OCI-LY1 (cell line): Measurements from ENCODE around the gene NBEAL1.
"Not testable (repeated sequence)": the region's sequence is repeated elsewhere in the genome, so short reads cannot be mapped to it uniquely, and the experiment has no call there.

ENCODE experiments used
- H2AFZ ChIP-seq: fragments of 200-600 bp; sonication (generic), shearing (Covaris generic); 2 replicates; pipeline ENCODE4 v1.6.0; 2014; ENCODE audit warnings: antibody characterized with exemption, mild to moderate bottlenecking, low read length
- H3F3A ChIP-seq: fragments of 200-600 bp; sonication (generic), shearing (Covaris generic); 2 replicates; pipeline ENCODE4 v1.6.0; 2014; ENCODE audit warnings: mild to moderate bottlenecking, antibody characterized with exemption, low read length, moderate library complexity; ENCODE audit not compliant: insufficient read depth
- H3K27ac ChIP-seq: fragments of 200-600 bp; sonication (generic); 2 replicates; pipeline ENCODE4 v1.5.1; 2014; ENCODE audit warnings: low read length, mixed run types, mild to moderate bottlenecking, low read depth; ENCODE audit not compliant: poor library complexity, severe bottlenecking
- H3K27me3 ChIP-seq: fragments of 200-600 bp; sonication (generic); 2 replicates; pipeline ENCODE4 v1.6.0; 2014; ENCODE audit warnings: antibody characterized with exemption, mild to moderate bottlenecking, low read length, moderate library complexity; ENCODE audit not compliant: insufficient read depth
- H3K36me3 ChIP-seq: fragments of 200-600 bp; sonication (generic); 2 replicates; pipeline ENCODE4 v1.6.1; 2014; ENCODE audit warnings: mild to moderate bottlenecking, antibody characterized with exemption, low read length, moderate library complexity, mixed read lengths; ENCODE audit not compliant: insufficient read depth
- H3K4me1 ChIP-seq: fragments of 200-600 bp; sonication (generic); 2 replicates; pipeline ENCODE4 v1.5.1; 2014; ENCODE audit warnings: mild to moderate bottlenecking, low read length, moderate library complexity; ENCODE audit not compliant: insufficient read depth, severe bottlenecking
- H3K4me2 ChIP-seq: fragments of 200-600 bp; sonication (generic), shearing (Covaris generic); 2 replicates; pipeline ENCODE4 v1.6.1; 2014; ENCODE audit warnings: low read length
- H3K4me3 ChIP-seq: fragments of 200-600 bp; sonication (generic); 2 replicates; pipeline ENCODE4 v1.5.1; 2014; ENCODE audit warnings: low read length, low read depth, mild to moderate bottlenecking, mixed read lengths; ENCODE audit not compliant: poor library complexity, severe bottlenecking
- H3K79me2 ChIP-seq: fragments of 200-600 bp; shearing (Covaris generic); 2 replicates; pipeline ENCODE4 v1.6.1; 2016; ENCODE audit warnings: mixed run types, low read length, mixed read lengths; ENCODE audit not compliant: insufficient read depth
- H3K9ac ChIP-seq: fragments of 200-600 bp; sonication (generic), shearing (Covaris generic); 2 replicates; pipeline ENCODE4 v1.6.1; 2014; ENCODE audit warnings: mild to moderate bottlenecking, low read length, mixed read lengths
- H3K9me2 ChIP-seq: fragments of 200-600 bp; sonication (generic), shearing (Covaris generic); 2 replicates; pipeline ENCODE4 v1.6.1; 2014; ENCODE audit warnings: low read depth, mild to moderate bottlenecking, low read length, mixed read lengths
- H3K9me3 ChIP-seq: fragments of 200-600 bp; shearing (Covaris generic); 2 replicates; pipeline ENCODE4 v1.6.1; 2014; ENCODE audit warnings: low read length, mixed read lengths
- H4K20me1 ChIP-seq: fragments of 200-600 bp; sonication (generic), shearing (Covaris generic); 2 replicates; pipeline ENCODE4 v1.6.0; 2016; ENCODE audit warnings: mild to moderate bottlenecking, low read length; ENCODE audit not compliant: insufficient read depth
- EZH2 ChIP-seq: fragments of 200-600 bp; sonication (generic), shearing (Covaris generic); IDR thresholded peaks from 2 replicates; pipeline ENCODE4 v1.8.0; 2017; ENCODE audit warnings: borderline replicate concordance, mixed run types, mild to moderate bottlenecking, antibody characterized with exemption, low read length, moderate library complexity, mixed read lengths
- TF ChIP-seq, protein P1 (sequence below): fragments of 200-600 bp; sonication (generic), shearing (Covaris generic); IDR thresholded peaks from 2 replicates; pipeline ENCODE4 v1.5.1; 2017; ENCODE audit warnings: mild to moderate bottlenecking, antibody characterized with exemption, low read length, moderate library complexity, mixed read lengths

Gene NBEAL1

DNA sequence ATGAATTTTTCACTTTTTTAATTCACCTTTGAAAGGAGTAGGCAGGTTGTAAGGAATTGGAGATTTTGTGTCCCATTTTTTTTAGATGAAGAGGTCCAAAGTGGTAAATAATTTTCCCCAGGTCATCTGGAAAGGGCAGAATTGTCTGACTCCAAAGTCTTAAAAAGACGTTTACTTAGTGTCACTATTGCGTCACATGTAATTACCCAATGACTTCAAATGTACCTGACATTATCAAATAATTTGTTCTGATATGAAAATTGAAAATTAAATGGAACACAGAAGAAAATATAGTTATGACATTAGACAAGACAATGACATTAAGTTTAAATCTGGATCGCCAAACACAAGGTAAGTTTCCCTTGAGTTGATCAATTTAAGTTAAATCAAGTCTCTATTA, 24.2 kb upstream of the NBEAL1 start:
- Histone ChIP-seq H3K9ac (no peak overlapping the region), H3K4me1 (no peaks in the 10 kb centered on the region), H3K9me2 (no peaks in the 10 kb centered on the region), H4K20me1 (no peaks in the 10 kb centered on the region), H3K27ac (no peak overlapping the region), H3K4me2 (no peak overlapping the region), H3K36me3 (no peaks in the 10 kb centered on the region), H3K27me3 (no peaks in the 10 kb centered on the region), H3K4me3 (no peak overlapping the region), H3K9me3 (no peaks in the 10 kb centered on the region), H3F3A (no peaks in the 10 kb centered on the region), H2AFZ (no peak overlapping the region), H3K79me2 (no peaks in the 10 kb centered on the region)
- TF ChIP-seq EZH2 = no peak
- TF ChIP-seq, protein P1, sequence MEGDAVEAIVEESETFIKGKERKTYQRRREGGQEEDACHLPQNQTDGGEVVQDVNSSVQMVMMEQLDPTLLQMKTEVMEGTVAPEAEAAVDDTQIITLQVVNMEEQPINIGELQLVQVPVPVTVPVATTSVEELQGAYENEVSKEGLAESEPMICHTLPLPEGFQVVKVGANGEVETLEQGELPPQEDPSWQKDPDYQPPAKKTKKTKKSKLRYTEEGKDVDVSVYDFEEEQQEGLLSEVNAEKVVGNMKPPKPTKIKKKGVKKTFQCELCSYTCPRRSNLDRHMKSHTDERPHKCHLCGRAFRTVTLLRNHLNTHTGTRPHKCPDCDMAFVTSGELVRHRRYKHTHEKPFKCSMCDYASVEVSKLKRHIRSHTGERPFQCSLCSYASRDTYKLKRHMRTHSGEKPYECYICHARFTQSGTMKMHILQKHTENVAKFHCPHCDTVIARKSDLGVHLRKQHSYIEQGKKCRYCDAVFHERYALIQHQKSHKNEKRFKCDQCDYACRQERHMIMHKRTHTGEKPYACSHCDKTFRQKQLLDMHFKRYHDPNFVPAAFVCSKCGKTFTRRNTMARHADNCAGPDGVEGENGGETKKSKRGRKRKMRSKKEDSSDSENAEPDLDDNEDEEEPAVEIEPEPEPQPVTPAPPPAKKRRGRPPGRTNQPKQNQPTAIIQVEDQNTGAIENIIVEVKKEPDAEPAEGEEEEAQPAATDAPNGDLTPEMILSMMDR = no peak

DNA sequence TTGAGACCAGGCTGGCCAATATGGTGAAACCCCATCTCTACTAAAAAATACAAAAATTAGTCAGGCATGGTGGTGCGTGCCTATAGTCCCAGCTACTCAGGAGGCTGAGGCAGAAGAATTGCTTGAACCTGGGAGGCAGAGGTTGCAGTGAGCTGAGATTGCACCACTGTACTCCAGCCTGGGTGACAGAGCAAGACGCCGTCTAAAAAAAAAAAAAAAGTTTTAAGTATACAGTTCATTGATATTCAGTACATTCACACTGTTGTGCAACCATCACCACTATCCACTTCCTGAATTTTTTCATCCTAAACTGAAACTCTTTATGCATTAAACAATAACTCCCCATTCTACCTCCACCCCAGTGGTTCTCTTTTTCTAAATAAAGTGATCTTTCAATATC, 17.6 kb upstream of the NBEAL1 start:
- H3K27me3 ChIP-seq = not testable (repeated sequence)

DNA sequence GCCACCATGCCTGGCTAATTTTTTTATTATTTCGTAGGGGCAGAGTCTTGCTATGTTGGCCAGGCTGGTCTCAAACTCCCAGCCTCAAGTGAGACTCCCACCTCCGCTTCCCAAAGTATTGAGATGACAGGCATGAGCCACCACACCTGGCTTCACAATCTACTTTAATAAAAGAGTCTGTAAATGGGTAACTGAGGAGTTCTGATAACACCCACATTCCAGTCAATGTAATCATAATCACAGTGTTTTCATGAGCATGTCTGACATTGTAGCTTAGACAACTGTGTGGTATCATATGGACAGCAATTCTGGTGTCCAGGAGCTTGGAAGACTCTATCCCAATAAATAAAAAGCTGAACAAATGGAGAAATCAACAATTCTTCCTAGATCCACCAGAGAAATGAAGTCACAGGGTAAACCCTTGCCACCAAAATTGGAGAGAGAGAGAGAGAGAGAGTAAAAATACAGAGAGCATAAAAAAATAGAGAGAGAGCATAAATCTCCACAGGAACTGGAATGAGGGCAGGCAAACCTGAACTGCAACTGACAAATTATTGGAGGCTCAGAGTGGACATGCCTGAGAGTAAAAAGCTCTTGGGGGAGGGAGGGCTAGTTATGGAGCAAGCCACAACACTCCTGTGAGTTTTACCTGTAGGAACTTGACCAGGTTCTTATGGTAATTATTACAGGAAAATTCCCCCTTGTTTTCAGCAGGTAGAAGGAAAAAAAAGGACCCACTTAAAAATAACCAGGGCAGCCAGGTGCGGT, 12.4 kb upstream of the NBEAL1 start:
- Histone ChIP-seq H3K4me1 (no peaks in the 10 kb centered on the region), H3K4me3 (no peak overlapping the region), H3K9ac (no peak overlapping the region), H3K27me3 (no peaks in the 10 kb centered on the region), H4K20me1 (no peaks in the 10 kb centered on the region), H3K9me2 (no peaks in the 10 kb centered on the region), H3K9me3 (no peaks in the 10 kb centered on the region), H3K4me2 (no peak overlapping the region), H3K79me2 (no peaks in the 10 kb centered on the region), H3K27ac (no peak overlapping the region), H3F3A (no peaks in the 10 kb centered on the region), H2AFZ (no peak overlapping the region), H3K36me3 (no peaks in the 10 kb centered on the region)
- no peak for TF ChIP-seq EZH2
- TF ChIP-seq, protein P1 = no peak

More for the DNA sequence above, 17.6 kb upstream of the NBEAL1 start:
- H3F3A ChIP-seq, H3K9ac ChIP-seq, H3K4me2 ChIP-seq, H2AFZ ChIP-seq, H3K36me3 ChIP-seq, H3K9me3 ChIP-seq, H4K20me1 ChIP-seq, H3K4me1 ChIP-seq, H3K27ac ChIP-seq, H3K79me2 ChIP-seq, H3K4me3 ChIP-seq, H3K9me2 ChIP-seq: not testable (repeated sequence)

DNA sequence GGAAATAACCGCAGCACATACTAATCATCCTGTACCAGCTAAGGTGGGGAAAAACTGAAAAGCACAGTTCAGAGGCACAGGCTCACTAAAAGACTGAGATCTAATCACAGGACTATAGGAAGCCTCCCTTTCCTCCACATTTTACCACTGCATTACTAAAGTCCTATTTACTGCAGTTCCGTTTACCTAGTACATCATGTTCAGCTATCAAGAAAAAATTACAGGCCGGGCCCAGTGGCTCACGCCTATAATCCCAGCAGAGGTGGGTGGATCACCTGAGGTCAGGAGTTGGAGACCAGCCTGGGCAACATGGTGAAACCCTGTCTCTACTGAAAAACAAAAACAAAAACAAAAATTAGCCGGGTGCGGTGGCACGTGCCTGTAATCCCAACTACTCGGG, 11.0 kb upstream of the NBEAL1 start:
- H3K79me2 ChIP-seq = no peaks in the 10 kb centered on the region
- no peak overlapping the region for H3K4me3 ChIP-seq
- H3K4me2 ChIP-seq = no peak overlapping the region
- H3K27ac ChIP-seq = no peak overlapping the region
- TF ChIP-seq, protein P1 = no peak
- TF ChIP-seq EZH2 = no peak
- H3K9me2 ChIP-seq = no peaks in the 10 kb centered on the region
- H3K9me3 ChIP-seq = no peaks in the 10 kb centered on the region
- H3K4me1 ChIP-seq = no peaks in the 10 kb centered on the region
- H3K27me3 ChIP-seq = no peaks in the 10 kb centered on the region
- no peak overlapping the region for H2AFZ ChIP-seq
- no peaks in the 10 kb centered on the region for H3K36me3 ChIP-seq
- H4K20me1 ChIP-seq = no peaks in the 10 kb centered on the region
- no peaks in the 10 kb centered on the region for H3F3A ChIP-seq
- H3K9ac ChIP-seq = no peak overlapping the region
